SK-N-MC (cell line): Measurements from ENCODE around the gene SEL1L2.
"Not testable (repeated sequence)": the region's sequence is repeated elsewhere in the genome, so short reads cannot be mapped to it uniquely, and the experiment has no call there.

Source experiments
- DNase-seq: peaks from one replicate; pipeline ENCODE4 v3.0.0-alpha.2; 2011; ENCODE audit warnings: low read depth, low spot score
- H3K27ac ChIP-seq: fragments of 200-600 bp; sonication (generic); 2 replicates; pipeline ENCODE4 v1.5.1; 2016; ENCODE audit warnings: mixed run types
- H3K36me3 ChIP-seq: fragments of 200-600 bp; sonication (generic); 2 replicates; pipeline ENCODE4 v1.6.1; 2017; ENCODE audit warnings: antibody characterized with exemption, low read length, mixed read lengths; ENCODE audit not compliant: insufficient read depth
- H3K4me3 ChIP-seq: fragments of 200-600 bp; sonication (generic); 2 replicates; pipeline ENCODE4 v1.5.1; 2016
- H3K9ac ChIP-seq: fragments of 200-600 bp; sonication (generic); 2 replicates; pipeline ENCODE4 v1.8.0; 2017; ENCODE audit warnings: mixed run types, mixed read lengths; ENCODE audit not compliant: insufficient read length
- H3K9me3 ChIP-seq: fragments of 200-600 bp; sonication (generic); 2 replicates; pipeline ENCODE4 v1.6.1; 2017; ENCODE audit warnings: low read depth, mild to moderate bottlenecking, antibody characterized with exemption, low read length, moderate library complexity, mixed read lengths
- EZH2 ChIP-seq: fragments of 200-600 bp; sonication (generic); IDR thresholded peaks from one replicate; pipeline ENCODE4 v1.6.1; 2017; ENCODE audit warnings: antibody characterized with exemption
- FOXP2 ChIP-seq: optimal IDR thresholded peaks from 2 replicates; pipeline ENCODE3; 2011; ENCODE audit warnings: mild to moderate bottlenecking, moderate library complexity; ENCODE audit not compliant: insufficient read depth; ENCODE audit errors: extremely low read length, control extremely low read depth
- POLR2AphosphoS5 ChIP-seq: IDR thresholded peaks from 2 replicates; pipeline ENCODE4 v1.6.1; 2012; ENCODE audit warnings: mild to moderate bottlenecking, low read depth, low read length, borderline replicate concordance

Gene SEL1L2

DNA sequence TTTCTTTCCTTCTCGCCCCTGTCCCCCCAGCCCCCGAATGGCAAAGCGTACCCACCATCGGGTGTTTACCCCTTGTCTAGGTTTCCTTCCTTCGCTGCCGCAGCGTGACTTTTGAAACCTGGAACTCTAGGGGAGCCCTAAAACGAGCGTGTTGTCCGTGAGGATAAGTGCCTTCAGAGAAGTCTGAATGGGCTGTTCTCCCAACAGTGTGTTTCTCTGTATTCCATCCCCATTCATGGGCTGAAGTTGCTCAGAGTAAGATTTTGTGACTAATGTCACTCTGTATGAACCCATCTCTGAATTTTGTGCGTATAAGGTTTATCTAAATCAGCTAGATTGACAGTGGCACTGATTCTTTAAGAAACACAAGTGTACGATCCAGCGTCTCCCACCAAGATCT is 5.9 kb upstream of the SEL1L2 start:
- no peak for DNase-seq
- H3K36me3 ChIP-seq = no peaks in the 10 kb centered on the region
- TF ChIP-seq EZH2 (no peak), POLR2AphosphoS5 (no peak), FOXP2 (no peak)
- peak overlapping the region; percentile 70 for H3K4me3 ChIP-seq
- H3K9ac ChIP-seq = no peak overlapping the region
- no peaks in the 10 kb centered on the region for H3K9me3 ChIP-seq
- H3K27ac ChIP-seq = no peak overlapping the region

DNA sequence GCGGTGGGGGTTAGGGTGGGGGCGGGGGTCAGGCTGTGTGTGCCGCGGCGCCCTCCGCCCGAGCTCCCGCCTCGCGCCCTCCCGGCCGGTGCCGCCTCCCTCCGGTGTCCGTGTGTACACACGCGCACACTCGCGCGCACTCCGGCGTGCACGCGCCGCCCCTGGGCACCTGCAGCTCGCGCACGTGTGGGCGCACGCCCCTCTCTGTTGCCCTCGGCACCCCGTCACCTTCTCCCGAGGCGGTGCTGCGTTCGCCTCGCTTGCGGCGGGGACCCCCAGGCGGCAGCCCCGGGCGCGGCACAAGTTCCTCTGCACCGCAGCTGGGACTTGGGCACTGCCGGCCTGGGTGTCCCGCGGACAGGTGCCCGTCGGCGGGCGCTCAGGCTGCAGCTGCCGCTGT is 5.4 kb upstream of the SEL1L2 start:
- Histone ChIP-seq H3K4me3 (peak overlapping the region; percentile 70), H3K27ac (no peak overlapping the region), H3K36me3 (no peaks in the 10 kb centered on the region), H3K9me3 (no peaks in the 10 kb centered on the region), H3K9ac (no peak overlapping the region)
- TF ChIP-seq FOXP2 (no peak), POLR2AphosphoS5 (no peak), EZH2 (no peak)
- DNase-seq = no peak

DNA sequence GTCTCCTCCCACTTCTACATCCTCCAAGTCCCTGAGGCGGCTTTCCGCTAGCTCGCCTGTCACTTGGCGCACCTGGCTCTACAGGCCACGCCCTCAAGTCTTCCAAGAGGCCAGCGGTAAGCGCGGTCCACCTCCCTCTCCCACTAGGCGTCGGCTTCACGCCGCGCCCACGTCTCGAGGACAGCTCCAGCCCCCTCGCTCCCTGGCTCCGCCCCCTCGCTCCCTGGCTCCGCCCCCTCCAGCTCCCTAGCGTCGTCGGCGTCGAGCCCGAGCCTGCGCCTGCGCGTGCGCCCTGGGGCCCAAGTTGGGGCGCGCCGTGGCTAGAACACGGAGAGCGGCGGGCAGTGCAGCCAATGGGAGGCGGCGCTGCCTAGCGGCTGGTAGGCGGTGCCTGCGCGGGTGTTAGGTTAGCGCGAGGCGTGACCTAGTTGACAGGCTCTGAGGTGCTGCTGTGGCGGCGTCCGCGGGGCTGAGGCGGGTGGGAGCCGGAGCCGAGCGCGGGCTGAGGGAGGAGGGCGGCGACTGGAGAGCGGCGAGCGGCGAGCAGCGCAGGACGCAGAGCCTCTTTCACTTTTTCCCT is 4.8 kb upstream of the SEL1L2 start, which contains the start of gene MACROD2:
Gene MACROD2 (plus strand): TSS at position 431 of the 580 bp plus-strand sequence.
- no peaks in the 10 kb centered on the region for H3K9me3 ChIP-seq
- H3K4me3 ChIP-seq = peak within 1 kb of the TSS; percentile 70
- H3K9ac ChIP-seq = no peak within 1 kb of the TSS
- DNase-seq = no peak
- no peak within 1 kb of the TSS for H3K27ac ChIP-seq
- TF ChIP-seq EZH2 (no peak), POLR2AphosphoS5 (no peak), FOXP2 (no peak)
- H3K36me3 ChIP-seq = no peaks in the 10 kb centered on the region

DNA sequence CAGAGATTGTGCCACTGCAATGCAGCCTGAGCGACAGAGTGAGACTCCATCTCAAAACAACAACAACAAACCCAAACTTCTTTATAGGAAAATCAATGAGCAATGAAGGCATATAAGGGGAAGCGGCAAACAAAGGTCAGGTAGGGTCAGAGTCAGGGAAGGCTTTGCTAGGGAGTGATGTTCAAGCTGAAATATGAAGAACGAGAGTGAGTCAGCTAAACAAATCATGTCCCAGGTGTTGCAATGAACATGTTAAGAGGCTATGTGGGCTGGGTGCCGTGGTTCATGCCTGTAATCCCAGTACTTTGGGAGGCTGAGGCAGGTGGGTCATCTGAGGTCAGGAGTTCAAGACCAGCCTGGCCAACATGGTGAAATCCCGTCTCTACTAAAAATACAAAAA is 1.5 kb upstream of the SEL1L2 start:
- H3K9me3 ChIP-seq, DNase-seq, H3K36me3 ChIP-seq, H3K4me3 ChIP-seq, H3K9ac ChIP-seq, H3K27ac ChIP-seq: not testable (repeated sequence)

DNA sequence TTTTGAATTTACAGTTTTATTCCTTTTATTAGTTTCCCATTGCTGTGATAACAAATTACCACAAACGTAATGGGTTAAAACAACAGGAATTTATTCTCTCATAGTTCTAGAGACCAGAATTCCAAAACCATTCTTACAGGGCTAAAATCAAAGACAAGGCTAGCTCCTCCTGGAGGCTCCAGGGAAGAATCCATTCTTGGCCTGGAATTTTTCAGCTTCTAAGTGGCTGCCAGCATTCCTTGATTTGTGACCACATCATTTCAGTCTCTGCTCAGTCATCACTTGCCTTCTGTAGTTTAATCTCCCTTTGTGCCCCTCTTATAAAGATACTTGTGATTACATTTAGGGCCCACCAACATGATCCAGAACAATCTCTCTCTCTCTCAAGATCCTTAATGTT is 897 bp upstream of the SEL1L2 start:
- Histone ChIP-seq H3K9ac (no peak overlapping the region), H3K27ac (no peak overlapping the region), H3K36me3 (no peaks in the 10 kb centered on the region), H3K4me3 (no peak overlapping the region), H3K9me3 (no peaks in the 10 kb centered on the region)
- TF ChIP-seq POLR2AphosphoS5 = no peak
- no peak for TF ChIP-seq EZH2
- no peak for TF ChIP-seq FOXP2
- no peak for DNase-seq

DNA sequence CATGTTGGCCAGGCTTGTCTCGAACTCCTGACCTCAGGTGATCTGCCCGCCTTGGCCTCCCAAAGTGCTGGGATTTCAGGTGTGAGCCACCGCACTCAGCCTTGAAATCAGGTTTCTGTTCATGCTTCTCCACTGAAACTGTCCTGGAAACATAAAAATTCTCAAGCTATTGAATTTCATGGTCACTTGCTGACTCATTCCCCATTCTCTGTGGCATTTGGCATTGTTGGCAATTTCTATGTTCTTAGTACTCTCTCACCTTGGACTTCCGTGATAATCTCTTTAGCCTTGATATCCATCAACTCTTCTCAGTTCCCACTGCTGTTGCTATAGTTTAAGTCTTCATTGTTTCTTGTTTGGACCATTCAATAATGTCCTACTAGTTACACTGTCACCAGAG is 6.2 kb downstream of the SEL1L2 start:
- Histone ChIP-seq H3K36me3 (no peaks in the 10 kb centered on the region), H3K27ac (no peak overlapping the region), H3K9ac (no peak overlapping the region), H3K4me3 (no peak overlapping the region), H3K9me3 (no peaks in the 10 kb centered on the region)
- no peak for TF ChIP-seq POLR2AphosphoS5
- no peak for TF ChIP-seq FOXP2
- no peak for TF ChIP-seq EZH2
- DNase-seq = no peak

DNA sequence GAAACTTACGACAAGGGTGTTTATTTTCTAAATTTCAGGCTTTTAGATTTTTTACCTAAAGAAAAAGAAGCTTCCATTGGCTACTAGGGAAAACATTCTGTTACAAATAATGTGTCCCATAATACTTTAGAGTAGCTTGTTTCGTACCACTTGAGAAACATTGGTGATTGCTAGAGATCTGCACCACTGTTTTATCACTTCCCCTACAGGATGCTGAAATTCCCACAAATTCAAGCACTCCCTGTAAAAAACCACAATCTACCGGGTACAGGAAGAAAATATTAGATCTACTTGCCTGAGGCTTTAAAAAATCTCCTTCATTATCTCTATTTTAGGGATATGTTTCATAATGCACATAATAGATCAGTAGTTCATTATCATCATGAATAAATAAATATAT is 29.9 kb downstream of the SEL1L2 start:
- DNase-seq = peak; percentile 79
- Histone ChIP-seq H3K27ac (no peak overlapping the region), H3K36me3 (no peaks in the 10 kb centered on the region), H3K4me3 (no peak overlapping the region), H3K9ac (no peak overlapping the region), H3K9me3 (no peaks in the 10 kb centered on the region)
- TF ChIP-seq EZH2 (no peak), FOXP2 (no peak), POLR2AphosphoS5 (no peak)

DNA sequence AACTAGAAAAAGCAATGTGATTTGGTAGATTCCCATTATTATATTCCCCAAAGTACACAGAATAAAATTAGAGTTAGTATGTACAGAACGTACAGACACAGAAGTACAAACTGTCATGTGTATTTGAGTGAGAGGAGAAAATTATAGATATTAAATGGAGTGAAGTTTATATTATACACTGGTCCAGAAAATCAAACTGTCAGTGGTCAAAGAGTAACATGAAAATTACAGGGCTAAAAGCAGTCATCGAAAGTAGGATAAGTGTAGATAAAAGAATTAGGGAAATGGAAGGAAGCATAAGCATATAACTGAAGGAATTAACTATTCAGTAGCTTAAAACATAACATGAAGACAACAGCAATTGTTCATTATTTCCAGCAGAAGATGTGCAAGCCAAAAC is 30.3 kb downstream of the SEL1L2 start:
- TF ChIP-seq FOXP2 (no peak), EZH2 (no peak), POLR2AphosphoS5 (no peak)
- DNase-seq = no peak
- no peaks in the 10 kb centered on the region for H3K9me3 ChIP-seq
- H3K4me3 ChIP-seq = no peak overlapping the region
- H3K9ac ChIP-seq = no peak overlapping the region
- H3K36me3 ChIP-seq = no peaks in the 10 kb centered on the region
- no peak overlapping the region for H3K27ac ChIP-seq

DNA sequence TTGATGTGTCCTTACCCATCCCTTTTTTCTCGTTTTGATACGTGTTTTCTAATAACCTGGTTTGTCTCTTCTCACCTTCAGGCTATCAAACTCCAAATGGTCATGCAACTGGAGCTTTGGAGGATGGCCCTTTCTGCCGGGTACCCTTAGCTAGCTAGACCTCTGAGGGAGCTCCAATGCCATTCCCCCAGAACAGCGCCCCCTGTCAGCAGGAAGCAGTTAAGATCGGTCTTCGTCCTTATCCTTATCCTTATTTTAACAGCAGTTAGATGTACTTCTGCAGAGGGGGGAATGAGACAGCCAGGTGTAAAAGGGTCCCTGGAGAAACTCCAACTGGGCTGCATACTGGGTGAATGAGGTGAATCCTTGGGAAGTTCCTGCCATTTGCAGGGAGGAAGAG is 37.2 kb downstream of the SEL1L2 start:
- Histone ChIP-seq H3K36me3 (no peaks in the 10 kb centered on the region), H3K9me3 (no peaks in the 10 kb centered on the region), H3K27ac (no peak overlapping the region), H3K9ac (no peak overlapping the region), H3K4me3 (no peak overlapping the region)
- TF ChIP-seq POLR2AphosphoS5 = no peak
- no peak for TF ChIP-seq FOXP2
- TF ChIP-seq EZH2 = no peak
- DNase-seq = no peak
